Islet precursor cell (in vitro differentiated cells): ENCODE measurements around the gene MYCBP2.

Experiments
- DNase-seq: peaks from one replicate; pipeline ENCODE4 v3.0.0-alpha.2; 2018

MYCBP2 gene

DNA sequence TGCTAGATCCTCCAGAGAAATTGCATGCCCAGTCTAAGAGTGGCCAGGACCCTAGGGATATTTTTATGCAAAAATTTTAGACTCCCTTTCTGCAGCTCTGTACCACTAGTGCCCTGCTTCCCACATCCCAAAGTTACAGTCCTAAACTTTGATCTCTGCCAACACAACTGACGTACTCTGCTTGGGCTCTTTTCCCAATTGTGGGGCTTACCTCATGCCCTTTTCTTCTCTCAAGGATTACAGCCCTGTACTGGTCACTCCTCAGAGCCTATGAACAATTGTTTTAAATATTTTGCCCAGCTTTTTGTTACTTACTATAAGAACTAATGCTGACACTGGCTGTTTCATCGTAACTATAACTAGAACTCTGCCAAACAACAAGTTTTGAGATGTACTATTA lies 242.1 kb downstream of the MYCBP2 start:
- no peak for DNase-seq

DNA sequence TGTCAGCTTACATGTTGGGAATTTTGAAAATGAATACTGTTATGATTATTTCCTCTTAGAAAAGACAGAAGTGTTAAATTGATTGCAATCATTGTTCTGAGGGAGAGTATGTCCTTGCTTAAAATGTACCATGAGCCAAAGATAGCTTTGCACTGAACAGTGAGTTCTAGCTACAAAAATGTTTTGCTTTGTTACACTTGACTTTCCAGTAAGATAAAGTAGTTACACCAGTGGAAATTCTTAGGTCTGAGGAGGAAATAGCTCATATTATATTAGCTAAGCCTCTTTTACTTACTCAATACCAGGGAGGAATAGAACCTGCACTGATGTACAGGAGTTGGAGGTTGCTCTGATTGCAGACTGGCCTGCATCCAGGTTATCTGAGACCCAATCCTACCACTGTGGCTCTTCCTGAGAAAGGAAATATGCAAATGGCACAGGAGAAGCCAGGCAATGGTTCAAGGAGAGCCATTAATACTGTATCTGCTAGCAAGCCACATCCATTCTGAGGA lies 246.9 kb downstream of the MYCBP2 start:
- DNase-seq: no peak

DNA sequence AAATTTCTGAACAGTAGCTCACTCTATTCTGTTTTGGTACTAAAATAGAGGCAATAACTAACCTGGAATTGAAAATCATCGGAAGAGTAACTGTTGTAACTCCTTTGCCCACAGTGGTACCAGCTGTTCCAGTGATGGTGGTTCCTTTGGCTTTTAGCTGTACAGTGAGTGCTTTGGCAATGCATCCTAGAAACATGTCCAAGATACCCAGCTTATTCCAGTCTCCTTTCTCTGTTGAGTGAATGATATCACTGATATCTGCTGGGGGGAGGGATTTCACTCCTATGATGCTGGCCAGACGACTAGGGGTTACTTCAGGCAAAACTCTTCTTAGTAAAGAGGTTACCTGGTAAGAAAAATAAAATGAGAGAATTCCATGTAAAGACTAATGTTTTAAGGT lies 259.4 kb downstream of the MYCBP2 start:
- DNase-seq: no peak

DNA sequence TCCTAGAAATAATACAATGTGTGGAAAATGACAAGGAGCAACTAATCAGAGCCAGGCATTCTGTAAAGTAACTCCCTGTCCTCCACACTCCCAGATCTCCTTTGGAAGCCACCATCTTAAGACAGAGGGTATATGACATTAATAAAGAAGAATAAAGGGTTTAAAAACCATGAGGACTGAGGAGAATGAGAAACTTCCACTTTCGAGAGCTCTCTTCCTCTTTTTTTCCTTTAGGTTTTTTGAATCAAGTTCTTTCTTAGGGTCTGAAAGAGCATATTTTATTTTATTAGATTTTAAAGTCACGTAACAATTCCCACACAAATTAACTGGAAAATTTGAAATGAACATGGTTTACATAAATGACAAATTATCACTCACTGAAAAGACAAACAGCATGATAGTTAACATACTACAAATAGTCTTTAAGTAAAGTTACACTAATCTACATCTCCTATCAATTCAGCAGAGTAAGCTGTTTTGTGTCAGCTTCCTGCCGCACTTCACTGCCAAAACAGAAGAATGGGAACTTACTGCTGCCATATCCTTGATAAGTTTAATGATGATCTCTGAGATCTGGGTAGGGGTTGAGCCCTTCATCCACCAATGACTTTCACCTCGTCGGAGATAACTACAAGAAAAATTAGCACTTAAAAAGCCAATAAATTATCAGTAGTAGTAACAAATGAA lies 261.3 kb downstream of the MYCBP2 start:
- DNase-seq: no peak

DNA sequence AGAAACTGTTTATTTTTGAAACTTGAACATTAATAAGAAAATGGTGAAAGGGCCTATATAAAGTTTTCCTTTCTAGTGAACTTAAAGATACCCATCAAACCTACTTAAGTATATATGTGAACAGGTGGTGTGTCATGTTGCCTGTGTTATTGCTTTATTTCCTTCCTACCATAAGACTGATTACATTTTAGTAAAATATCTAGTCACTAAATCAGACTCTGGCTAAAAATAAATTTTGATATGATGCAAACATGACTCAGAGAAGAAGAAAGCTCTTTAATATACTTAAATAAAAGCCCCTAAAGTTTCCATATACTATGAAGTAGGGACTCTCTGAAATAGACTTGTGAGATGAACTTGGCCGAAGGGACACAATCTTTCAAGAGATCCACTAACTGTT lies 264.8 kb downstream of the MYCBP2 start:
- no peak for DNase-seq

DNA sequence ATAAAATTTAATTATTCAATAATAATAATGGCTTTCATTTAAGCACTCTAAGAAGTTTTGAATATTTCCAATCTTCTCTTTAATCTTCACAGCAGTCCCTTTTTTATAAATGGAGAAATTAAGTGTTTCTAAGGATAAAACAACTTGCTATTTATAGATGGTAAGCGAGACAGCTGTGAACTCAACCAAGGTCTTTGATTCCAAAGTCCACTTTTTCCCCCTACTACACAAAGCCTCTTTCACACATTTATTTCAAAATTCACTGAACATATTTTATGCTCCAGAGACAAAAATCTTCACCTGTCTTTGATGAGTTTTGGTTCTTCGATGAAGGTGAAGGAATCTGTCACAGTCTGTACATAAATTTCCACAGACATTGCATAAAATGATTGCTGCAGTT lies 265.5 kb downstream of the MYCBP2 start:
- no peak for DNase-seq

DNA sequence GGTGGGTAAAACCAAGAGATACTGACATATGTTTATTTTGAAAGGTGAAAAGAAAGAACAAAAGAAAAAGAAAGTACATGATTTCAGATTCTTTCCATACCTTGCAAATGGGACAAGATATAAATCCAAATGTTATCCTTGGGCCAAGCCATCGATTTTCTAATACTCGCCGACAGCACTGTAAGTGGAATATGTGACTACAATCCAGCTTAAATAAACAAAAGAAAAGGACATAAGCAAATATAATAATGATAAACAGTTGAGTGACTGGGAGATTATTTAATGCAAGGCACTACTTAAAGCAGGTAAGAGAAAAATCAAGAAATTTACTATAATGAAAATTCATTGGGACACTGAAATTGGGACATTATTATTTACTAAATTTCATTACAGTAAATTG lies 270.0 kb downstream of the MYCBP2 start:
- DNase-seq: no peak

DNA sequence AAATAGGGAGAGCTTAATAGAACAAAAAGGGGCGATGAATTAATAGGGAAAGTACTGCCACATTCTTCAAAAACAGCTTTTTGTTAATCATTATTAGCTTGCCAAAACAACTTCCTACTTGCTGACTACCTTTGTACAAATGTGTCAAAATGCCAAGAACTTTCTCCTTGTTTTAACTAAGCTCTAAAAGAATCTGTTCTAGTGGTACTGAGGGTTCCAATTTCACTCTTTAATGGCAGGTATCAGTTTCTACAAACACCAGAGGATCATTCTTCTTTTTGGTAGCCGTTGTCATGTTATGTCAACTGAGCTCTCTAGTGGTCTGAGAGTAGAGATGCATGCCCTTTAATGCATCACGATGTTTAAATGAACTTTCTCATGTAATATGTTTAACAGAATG lies 270.5 kb downstream of the MYCBP2 start:
- no peak for DNase-seq

DNA sequence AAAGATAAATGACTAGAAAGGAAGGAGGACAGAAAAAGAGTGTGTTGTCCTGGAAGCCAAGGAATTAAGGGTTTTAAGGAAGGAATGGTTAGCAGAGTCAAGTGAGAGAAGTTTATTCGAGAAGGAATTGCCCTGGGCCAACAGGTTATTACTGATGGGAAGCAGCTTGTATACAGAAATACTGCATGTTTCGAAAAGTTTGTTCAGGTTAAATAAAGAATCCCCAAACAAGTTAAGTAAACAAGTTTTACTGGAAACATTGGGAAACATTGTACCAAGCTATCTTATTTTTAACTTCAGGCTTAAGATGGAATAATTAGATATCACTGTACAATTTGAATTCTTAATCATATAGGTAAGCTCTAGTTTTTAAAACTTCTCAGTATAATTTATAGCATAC lies 271.7 kb downstream of the MYCBP2 start:
- no peak for DNase-seq

DNA sequence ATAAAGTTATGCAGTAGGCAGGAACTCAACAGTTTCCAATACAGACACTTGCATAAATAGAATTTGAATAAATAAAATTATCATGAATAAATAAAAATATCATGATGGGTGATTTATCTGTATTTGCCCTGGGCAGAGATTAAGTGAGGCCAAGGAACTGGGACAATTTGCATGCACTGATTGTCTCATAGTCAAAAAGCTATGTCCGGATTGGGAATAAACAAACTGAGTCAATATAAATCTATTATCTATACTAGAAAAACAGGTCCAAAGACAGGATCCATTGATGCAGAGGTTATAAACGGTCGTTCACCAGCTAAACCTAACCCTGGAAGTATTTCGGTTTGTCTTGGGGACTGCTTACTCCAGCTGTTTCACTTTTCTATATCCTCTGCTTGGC lies 273.7 kb downstream of the MYCBP2 start:
- no peak for DNase-seq

DNA sequence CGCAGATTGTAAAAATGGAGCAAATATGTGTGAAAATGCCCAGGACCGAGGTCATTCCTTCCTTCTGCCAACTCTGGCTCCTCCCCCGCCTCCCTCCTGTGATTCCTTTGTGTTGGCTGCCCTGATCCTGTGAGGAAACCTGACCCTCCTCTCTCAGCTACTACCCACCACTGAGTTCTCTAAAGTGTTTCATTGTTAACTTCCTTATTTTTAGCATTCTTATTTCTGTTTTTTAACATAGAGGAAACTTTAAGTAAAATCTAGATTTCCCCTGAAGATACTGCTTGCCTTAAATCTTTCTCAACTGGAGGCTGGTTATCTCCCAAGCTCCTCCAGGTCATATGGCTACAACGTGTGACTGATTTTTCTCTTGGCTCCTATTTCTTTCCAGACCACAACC lies 278.2 kb downstream of the MYCBP2 start:
- no peak for DNase-seq

DNA sequence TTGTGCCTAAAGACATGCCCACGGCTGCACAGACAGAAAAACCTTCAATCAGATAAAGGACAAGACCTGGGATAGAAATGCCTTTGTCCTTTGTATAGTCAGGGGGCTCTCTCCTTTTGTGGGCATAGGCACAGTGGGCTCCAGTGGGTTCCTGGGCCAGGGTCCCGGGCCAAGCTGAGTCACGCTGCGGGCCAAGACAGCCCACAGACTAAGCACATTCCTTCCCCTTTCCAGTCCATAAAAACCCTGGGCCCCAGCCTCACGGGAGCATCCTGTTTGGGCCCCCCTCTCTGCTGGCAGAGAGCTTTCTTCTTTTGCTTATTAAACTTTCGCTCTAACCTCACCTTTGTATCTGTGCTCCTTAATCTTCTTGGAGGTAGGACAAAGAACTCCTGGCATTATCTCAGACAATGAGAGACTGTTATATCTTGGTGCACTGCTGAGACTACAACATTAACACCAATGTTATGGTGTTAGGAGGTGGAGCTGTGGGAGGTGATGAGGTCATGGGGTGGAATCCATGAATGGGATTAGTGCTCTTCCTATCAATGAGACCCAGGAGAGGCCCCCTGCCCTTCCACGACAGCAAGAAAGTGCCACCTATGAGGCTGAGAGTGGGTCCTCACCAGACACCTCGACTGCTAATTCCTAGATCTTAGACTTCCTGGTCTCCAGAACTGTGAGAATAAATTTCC lies 279.1 kb downstream of the MYCBP2 start:
- no peak for DNase-seq

DNA sequence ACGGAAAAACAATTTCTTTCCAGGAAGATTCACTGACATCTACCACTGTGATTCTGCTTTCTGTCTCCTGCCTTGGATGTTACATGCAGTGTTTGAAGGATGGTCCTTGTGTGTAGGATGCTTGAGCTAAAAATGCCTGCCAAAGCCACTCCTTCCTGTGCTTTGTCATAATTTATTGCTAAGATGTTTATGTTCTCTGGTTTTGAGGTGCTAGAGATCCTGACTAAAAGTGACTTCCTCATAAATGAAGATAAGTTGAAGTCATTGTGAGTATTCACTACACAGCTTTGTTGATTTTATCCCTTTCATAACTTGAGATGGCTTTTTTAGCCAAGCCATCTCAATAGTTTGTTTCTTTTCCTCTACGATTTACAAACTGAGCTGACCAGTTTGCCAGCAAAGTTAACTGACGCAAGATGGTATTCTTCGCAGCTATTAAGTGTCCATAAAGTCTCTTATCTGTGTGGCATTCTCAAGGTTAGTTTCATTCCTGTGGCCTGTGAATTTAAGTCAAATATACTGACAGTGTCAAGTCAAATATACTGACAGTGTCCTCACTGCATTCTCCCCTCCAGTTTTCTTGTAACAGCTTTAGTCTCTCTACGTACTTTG lies 284.2 kb downstream of the MYCBP2 start:
- DNase-seq: no peak

DNA sequence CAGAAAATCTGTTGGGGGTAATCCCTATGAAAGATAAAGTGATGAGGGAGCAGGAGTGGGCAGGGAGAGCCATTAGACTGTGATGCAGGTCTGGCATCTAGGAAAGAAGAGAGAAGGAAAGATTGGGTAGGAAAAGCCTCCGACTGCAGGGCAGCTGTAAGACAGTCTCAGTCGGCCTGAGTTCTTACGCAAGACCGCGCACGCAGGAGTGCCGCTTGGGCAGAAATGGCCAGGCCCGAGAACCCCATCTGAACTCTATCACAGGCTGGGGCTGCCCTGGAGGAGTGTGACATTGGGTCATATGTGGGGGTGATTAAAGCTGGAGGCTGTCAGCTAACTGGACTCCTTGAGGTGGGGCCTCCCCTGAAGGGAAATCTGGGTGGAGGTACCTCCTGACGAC lies 286.1 kb downstream of the MYCBP2 start:
- DNase-seq: no peak

DNA sequence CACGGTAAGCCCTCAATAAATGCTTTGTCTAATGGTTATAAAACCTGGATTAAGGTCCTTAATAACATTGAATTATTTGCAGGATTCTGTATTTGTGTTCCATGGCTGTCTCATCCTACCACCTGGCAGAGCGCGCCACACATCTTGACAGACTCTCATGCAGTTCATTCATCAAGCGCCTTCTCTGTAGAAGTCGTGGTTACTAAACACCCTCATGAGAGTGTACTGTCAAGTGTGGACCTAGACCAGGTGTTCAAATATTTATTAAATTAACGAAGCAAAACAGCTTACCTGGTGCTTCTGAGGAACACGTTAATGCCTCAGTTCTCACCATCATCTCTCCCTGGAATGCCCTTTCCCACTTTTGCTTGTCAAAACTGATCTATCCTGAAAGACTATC lies 286.8 kb downstream of the MYCBP2 start:
- no peak for DNase-seq

DNA sequence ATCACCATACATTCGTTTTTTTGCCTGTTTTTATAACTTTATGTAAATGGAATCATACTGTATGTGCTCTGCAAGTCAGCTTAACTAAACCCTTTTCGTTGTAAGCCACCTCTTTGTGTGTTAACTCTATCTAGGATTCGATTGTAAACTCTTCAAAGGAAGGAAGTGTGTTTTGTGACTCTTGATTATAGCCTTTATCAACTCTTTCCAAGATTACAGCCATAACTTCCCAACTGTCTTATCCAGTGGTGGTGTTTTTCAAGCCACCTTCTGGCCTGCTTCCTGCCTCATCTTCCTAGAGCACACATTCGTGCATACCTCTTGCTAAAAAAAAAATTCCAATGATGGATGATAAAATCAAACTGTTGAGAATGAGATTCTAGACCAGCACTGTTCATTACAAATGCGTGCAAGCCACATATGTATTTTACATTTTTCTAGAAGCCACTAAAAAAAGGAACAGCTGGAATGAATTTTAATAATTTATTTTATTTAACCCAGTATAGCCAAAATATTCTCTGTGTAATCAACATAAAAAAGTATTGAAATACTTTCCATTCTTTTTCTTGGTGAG lies 287.9 kb downstream of the MYCBP2 start:
- DNase-seq: no peak

DNA sequence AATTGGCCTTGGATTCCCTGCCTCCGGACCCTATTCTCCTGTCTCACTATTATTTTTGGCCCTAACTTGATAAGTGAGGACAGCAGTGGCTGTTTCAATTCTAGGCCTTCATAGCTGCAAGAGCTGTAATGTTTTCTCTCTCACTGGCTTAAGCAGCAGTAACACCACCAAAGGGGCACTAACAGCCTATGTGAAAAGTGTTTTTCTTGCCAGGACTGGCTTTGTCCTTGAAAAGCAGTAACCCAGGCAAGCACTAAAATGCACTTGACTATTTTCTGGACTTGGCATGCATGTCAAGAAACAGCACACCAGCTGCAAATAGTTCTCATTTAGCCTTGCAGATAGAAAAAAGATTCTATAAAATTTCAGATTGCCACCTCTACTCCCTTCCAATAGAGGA lies 290.6 kb downstream of the MYCBP2 start:
- no peak for DNase-seq

DNA sequence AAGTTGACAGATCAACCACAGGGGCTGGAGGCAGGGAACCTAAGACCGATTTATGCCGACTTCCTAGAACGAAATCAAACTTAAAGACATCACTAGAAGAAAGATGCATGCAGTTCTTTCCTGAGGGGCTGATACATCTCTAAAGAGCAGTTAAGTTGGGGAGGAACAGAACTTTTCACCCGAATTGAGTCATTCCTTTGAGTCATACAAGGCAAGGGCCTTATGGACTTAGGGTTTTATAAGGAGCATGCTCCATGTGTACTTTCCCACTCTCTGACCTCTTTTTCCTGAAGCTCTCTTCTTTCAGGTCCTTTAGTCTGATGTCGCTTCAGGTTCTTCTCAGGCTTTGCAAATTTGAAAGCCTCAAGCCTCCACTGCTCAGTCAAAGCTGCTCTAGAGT lies 292.0 kb downstream of the MYCBP2 start:
- DNase-seq: no peak

DNA sequence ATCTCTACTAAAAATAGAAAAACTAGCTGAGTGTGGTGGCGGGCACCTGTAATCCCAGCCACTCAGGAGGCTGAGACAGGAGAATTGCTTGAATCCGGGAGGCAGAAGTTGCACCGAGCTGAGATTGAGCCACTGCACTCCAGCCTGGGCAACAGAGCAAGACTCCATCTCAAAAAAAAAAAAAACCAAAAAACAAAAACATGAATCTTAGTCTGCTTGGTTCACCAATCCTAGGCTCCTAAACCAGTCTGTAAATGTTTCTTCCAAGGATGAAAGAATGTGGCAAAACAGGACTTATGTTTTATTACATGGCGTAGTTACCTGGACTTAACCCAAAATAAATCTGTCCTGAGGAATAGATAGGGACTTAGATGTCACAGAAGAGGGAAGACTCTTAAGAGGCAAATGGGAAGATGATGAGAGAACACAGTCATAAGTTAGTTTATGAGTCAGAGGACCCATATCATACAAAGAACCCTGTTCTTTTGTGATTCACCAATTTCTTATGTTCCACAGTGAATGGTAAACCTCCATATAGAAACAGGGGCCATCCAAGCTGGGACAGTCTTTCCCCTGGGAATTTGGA lies 293.1 kb downstream of the MYCBP2 start:
- no peak for DNase-seq

DNA sequence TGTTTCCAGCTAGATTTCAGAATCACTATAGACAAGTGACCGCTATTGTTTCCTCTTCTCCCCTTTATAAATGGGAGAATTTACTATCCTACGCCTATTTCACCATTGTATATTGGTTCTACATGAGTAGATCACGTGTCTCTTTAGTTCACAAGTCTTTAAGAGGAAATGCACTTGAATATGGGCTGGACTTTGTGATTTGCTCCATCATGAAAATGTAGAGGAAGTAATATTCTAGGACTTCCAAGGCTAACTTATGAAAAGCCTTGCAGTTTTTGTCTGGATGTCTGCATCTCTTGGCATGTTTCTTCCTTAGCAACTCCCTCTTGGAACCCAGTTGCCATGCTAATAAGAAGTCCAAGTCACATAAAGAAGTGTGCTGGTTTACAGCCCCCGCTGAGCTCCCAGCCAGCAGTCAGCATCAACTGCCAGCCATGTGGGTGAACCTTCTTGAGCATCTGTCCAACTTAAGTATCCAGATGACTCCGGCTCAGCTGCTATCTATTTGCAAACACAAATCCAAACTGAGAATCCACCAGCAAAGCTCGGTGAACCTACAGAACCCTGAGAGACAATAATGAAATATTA lies 295.1 kb downstream of the MYCBP2 start:
- DNase-seq: no peak

DNA sequence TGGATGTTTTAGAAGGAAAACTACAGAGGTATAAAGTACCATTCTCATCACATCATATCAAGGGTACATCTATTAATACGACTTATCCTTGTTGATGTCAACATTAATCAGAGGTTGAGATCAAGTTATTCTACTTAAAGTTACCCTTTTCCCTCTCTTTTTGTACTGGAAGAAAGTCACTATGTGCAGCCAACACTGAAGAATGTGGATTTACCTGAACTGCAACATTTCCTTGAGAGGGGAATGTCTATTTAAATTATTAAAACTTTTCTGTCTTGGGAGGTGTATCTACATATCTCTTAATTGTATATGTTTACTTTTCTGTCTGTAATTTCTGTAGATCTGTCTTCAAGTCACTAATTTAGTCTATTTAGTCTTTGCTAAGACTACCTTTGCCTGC lies 297.5 kb downstream of the MYCBP2 start:
- no peak for DNase-seq

DNA sequence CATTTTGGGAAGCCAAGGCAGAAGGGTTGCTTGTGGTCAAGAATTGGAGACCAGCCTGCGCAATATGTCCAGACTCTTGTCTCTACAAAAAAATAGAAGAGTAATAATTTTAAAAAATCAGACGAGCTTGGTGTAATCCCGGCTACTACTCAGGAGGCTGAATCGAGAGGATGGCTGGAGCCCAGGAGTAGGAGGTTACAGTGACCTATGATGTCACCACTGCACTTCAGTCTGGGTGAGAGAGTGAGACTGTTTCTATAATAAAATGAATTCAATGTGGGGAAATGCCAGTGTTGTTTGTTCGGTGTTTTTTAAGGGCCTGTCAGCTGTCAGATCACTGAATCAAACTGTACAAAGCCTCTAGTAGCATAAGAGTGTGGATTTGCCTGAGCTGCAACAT lies 298.7 kb downstream of the MYCBP2 start:
- DNase-seq: no peak
